Measurements from ENCODE around the gene SLC17A1.

The SLC17A1 gene

GRCh38 chr6:25852756-25853155, 20.9 kb upstream of the SLC17A1 start:
- H3K36me3 Mint-ChIP-seq (ENCODE audit: low read depth) = no peaks in the 10 kb centered on the region
- H3K4me3 Mint-ChIP-seq = no peak overlapping the region
- H3K9me3 Mint-ChIP-seq = no peaks in the 10 kb centered on the region
- no peaks in the 10 kb centered on the region for H3K4me1 Mint-ChIP-seq (ENCODE audit: low read depth)
- intact Hi-C loops (cut with micrococcal nuclease) = no loop called here
- H3K27me3 Mint-ChIP-seq = no peaks in the 10 kb centered on the region
- no peak overlapping the region for H3K27ac Mint-ChIP-seq

- no peaks in the 10 kb centered on the region for H3K36me3 Mint-ChIP-seq (ENCODE audit: low read depth)
- no peaks in the 10 kb centered on the region for H3K9me3 Mint-ChIP-seq
- no peaks in the 10 kb centered on the region for H3K27me3 Mint-ChIP-seq
- no peak overlapping the region for H3K27ac Mint-ChIP-seq
- intact Hi-C loops (cut with micrococcal nuclease) = no loop called here
- H3K4me3 Mint-ChIP-seq = no peak overlapping the region
- H3K4me1 Mint-ChIP-seq (ENCODE audit: low read depth) = no peaks in the 10 kb centered on the region
Measured at GRCh38 chr6:25851961-25852360, 20.1 kb upstream of the SLC17A1 start.

GRCh38 chr6:25844518-25844917, 12.7 kb upstream of the SLC17A1 start:
- H3K4me3 Mint-ChIP-seq = no peak overlapping the region
- H3K4me1 Mint-ChIP-seq (ENCODE audit: low read depth) = no peaks in the 10 kb centered on the region
- H3K36me3 Mint-ChIP-seq (ENCODE audit: low read depth) = no peaks in the 10 kb centered on the region
- no peak overlapping the region for H3K27ac Mint-ChIP-seq
- intact Hi-C loops (cut with micrococcal nuclease) = no loop called here
- no peaks in the 10 kb centered on the region for H3K27me3 Mint-ChIP-seq
- no peaks in the 10 kb centered on the region for H3K9me3 Mint-ChIP-seq

GRCh38 chr6:25842526-25842925, 10.7 kb upstream of the SLC17A1 start:
- no peaks in the 10 kb centered on the region for H3K27me3 Mint-ChIP-seq
- no peak overlapping the region for H3K27ac Mint-ChIP-seq
- no peaks in the 10 kb centered on the region for H3K9me3 Mint-ChIP-seq
- no peaks in the 10 kb centered on the region for H3K36me3 Mint-ChIP-seq (ENCODE audit: low read depth)
- intact Hi-C loops (cut with micrococcal nuclease) = no loop called here
- no peaks in the 10 kb centered on the region for H3K4me1 Mint-ChIP-seq (ENCODE audit: low read depth)
- no peak overlapping the region for H3K4me3 Mint-ChIP-seq

GRCh38 chr6:25835442-25836283, 3.8 kb upstream of the SLC17A1 start:
- Mint-ChIP-seq H3K27ac (no peak overlapping the region), H3K36me3 (ENCODE audit: low read depth) (no peaks in the 10 kb centered on the region), H3K4me3 (no peak overlapping the region), H3K9me3 (no peaks in the 10 kb centered on the region), H3K4me1 (ENCODE audit: low read depth) (no peaks in the 10 kb centered on the region), H3K27me3 (no peaks in the 10 kb centered on the region)
- intact Hi-C loops (cut with micrococcal nuclease) = no loop called here

GRCh38 chr6:25834950-25835349, 3.1 kb upstream of the SLC17A1 start:
- H3K36me3 Mint-ChIP-seq (ENCODE audit: low read depth) = no peaks in the 10 kb centered on the region
- H3K4me1 Mint-ChIP-seq (ENCODE audit: low read depth) = no peaks in the 10 kb centered on the region

GRCh38 chr6:25833136-25833535, 1.3 kb upstream of the SLC17A1 start:
- no peak overlapping the region for H3K4me3 Mint-ChIP-seq
- no peaks in the 10 kb centered on the region for H3K27me3 Mint-ChIP-seq
- H3K9me3 Mint-ChIP-seq = no peaks in the 10 kb centered on the region
- no peaks in the 10 kb centered on the region for H3K4me1 Mint-ChIP-seq (ENCODE audit: low read depth)
- intact Hi-C loops (cut with micrococcal nuclease) = no loop called here
- no peaks in the 10 kb centered on the region for H3K36me3 Mint-ChIP-seq (ENCODE audit: low read depth)
- H3K27ac Mint-ChIP-seq = no peak overlapping the region

More at GRCh38 chr6:25834950-25835349, 3.1 kb upstream of the SLC17A1 start:
- no peak overlapping the region for H3K4me3 Mint-ChIP-seq
- H3K27me3 Mint-ChIP-seq = no peaks in the 10 kb centered on the region
- H3K27ac Mint-ChIP-seq = no peak overlapping the region
- H3K9me3 Mint-ChIP-seq = no peaks in the 10 kb centered on the region
- intact Hi-C loops (cut with micrococcal nuclease) = no loop called here

GRCh38 chr6:25832670-25833069, 818 bp upstream of the SLC17A1 start:
- H3K36me3 Mint-ChIP-seq (ENCODE audit: low read depth) = no peaks in the 10 kb centered on the region

GRCh38 chr6:25832307-25832662, 433 bp upstream of the SLC17A1 start:
- Mint-ChIP-seq H3K27ac (no peak overlapping the region), H3K4me3 (no peak overlapping the region), H3K9me3 (no peaks in the 10 kb centered on the region), H3K27me3 (no peaks in the 10 kb centered on the region), H3K4me1 (ENCODE audit: low read depth) (no peaks in the 10 kb centered on the region), H3K36me3 (ENCODE audit: low read depth) (no peaks in the 10 kb centered on the region)
- intact Hi-C loops (cut with micrococcal nuclease) = no loop called here

More at GRCh38 chr6:25832670-25833069, 818 bp upstream of the SLC17A1 start:
- Mint-ChIP-seq H3K27ac (no peak overlapping the region), H3K4me3 (no peak overlapping the region), H3K4me1 (ENCODE audit: low read depth) (no peaks in the 10 kb centered on the region), H3K27me3 (no peaks in the 10 kb centered on the region), H3K9me3 (no peaks in the 10 kb centered on the region)
- intact Hi-C loops (cut with micrococcal nuclease) = no loop called here

- Mint-ChIP-seq H3K4me3 (no peak overlapping the region), H3K9me3 (no peaks in the 10 kb centered on the region), H3K27ac (no peak overlapping the region), H3K4me1 (ENCODE audit: low read depth) (no peaks in the 10 kb centered on the region), H3K27me3 (peaks cover under 1% of the 10 kb centered on the region), H3K36me3 (ENCODE audit: low read depth) (no peaks in the 10 kb centered on the region)
- intact Hi-C loops (cut with micrococcal nuclease) = no loop called here
Measured at GRCh38 chr6:25830458-25830857, 1.4 kb downstream of the SLC17A1 start.

GRCh38 chr6:25829375-25829774, 2.5 kb downstream of the SLC17A1 start:
- no peak overlapping the region for H3K4me3 Mint-ChIP-seq
- H3K36me3 Mint-ChIP-seq (ENCODE audit: low read depth) = no peaks in the 10 kb centered on the region
- intact Hi-C loops (cut with micrococcal nuclease) = no loop called here
- H3K4me1 Mint-ChIP-seq (ENCODE audit: low read depth) = no peaks in the 10 kb centered on the region
- H3K27me3 Mint-ChIP-seq = peaks cover 1% of the 10 kb centered on the region
- H3K27ac Mint-ChIP-seq = no peak overlapping the region
- H3K9me3 Mint-ChIP-seq = no peaks in the 10 kb centered on the region

GRCh38 chr6:25821341-25821740, 10.5 kb downstream of the SLC17A1 start:
- Mint-ChIP-seq H3K27me3 (peaks cover 3% of the 10 kb centered on the region), H3K27ac (no peak overlapping the region), H3K4me3 (no peak overlapping the region), H3K4me1 (ENCODE audit: low read depth) (no peaks in the 10 kb centered on the region), H3K36me3 (ENCODE audit: low read depth) (no peaks in the 10 kb centered on the region), H3K9me3 (no peaks in the 10 kb centered on the region)
- intact Hi-C loops (cut with micrococcal nuclease) = no loop called here

- Mint-ChIP-seq H3K27me3 (peaks cover 2% of the 10 kb centered on the region), H3K9me3 (no peaks in the 10 kb centered on the region), H3K27ac (no peak overlapping the region), H3K4me3 (no peak overlapping the region), H3K36me3 (ENCODE audit: low read depth) (no peaks in the 10 kb centered on the region), H3K4me1 (ENCODE audit: low read depth) (no peaks in the 10 kb centered on the region)
- intact Hi-C loops (cut with micrococcal nuclease) = no loop called here
Measured at GRCh38 chr6:25816252-25816651, 15.6 kb downstream of the SLC17A1 start.

- Mint-ChIP-seq H3K36me3 (ENCODE audit: low read depth) (no peaks in the 10 kb centered on the region), H3K4me3 (no peak overlapping the region), H3K9me3 (no peaks in the 10 kb centered on the region), H3K4me1 (ENCODE audit: low read depth) (no peaks in the 10 kb centered on the region), H3K27ac (no peak overlapping the region), H3K27me3 (peaks cover 2% of the 10 kb centered on the region)
- intact Hi-C loops (cut with micrococcal nuclease) = no loop called here
Measured at GRCh38 chr6:25815194-25815593, 16.7 kb downstream of the SLC17A1 start.

GRCh38 chr6:25804804-25805203, 27.0 kb downstream of the SLC17A1 start:
- no peak overlapping the region for H3K27ac Mint-ChIP-seq
- H3K27me3 Mint-ChIP-seq = no peaks in the 10 kb centered on the region
- intact Hi-C loops (cut with micrococcal nuclease) = no loop called here
- H3K4me3 Mint-ChIP-seq = no peak overlapping the region
- H3K9me3 Mint-ChIP-seq = no peaks in the 10 kb centered on the region
- H3K4me1 Mint-ChIP-seq (ENCODE audit: low read depth) = no peaks in the 10 kb centered on the region
- no peaks in the 10 kb centered on the region for H3K36me3 Mint-ChIP-seq (ENCODE audit: low read depth)
